BJ (cell line): ENCODE results near the gene NLGN1. TPM values are rescaled to one million over a fixed set of nuclear protein-coding genes. Genes with fewer than 3 reads are reported as not detected.

Experiments
- CTCF ChIA-PET: fragments of 350-600 bp; formaldehyde crosslinking; extraction: SDS; loops from one replicate; lab custom pipeline; 2021; ENCODE audit warnings: antibody characterized with exemption, inconsistent platforms; lab: Yijun Ruan, JAX
- POLR2A ChIA-PET: fragments of 300-600 bp; sonication (Branson Sonifier 250); formaldehyde crosslinking; extraction: SDS; loops from one replicate; lab custom pipeline; 2021; ENCODE audit warnings: antibody characterized with exemption; lab: Charles Lee
- DNase-seq: peaks from one replicate; pipeline ENCODE4 v3.0.0-alpha.2; 2011; ENCODE audit warnings: low read depth
- H3K27me3 ChIP-seq: 2 replicates; pipeline ENCODE4 v1.6.0; 2011; ENCODE audit warnings: low read length; ENCODE audit not compliant: control insufficient read depth, insufficient read depth
- H3K36me3 ChIP-seq: 2 replicates; pipeline ENCODE4 v1.5.1; 2011; ENCODE audit warnings: low read length; ENCODE audit not compliant: control insufficient read depth, insufficient read depth
- H3K4me3 ChIP-seq: 2 replicates; pipeline ENCODE4 v1.5.1; 2011; ENCODE audit warnings: low read depth, mild to moderate bottlenecking, control low read depth, low read length
- polyA plus RNA-seq: library from polyadenylated mRNA; depleted of rRNA; stranded (reverse); fragments of >200 nt; gene quantifications from 2 replicates; pipeline ENCODE4 v1.2.3, GENCODE V29; 2011
- TF ChIP-seq, protein P1 (sequence below): IDR thresholded peaks from 2 replicates; pipeline ENCODE4 v1.5.1; 2011; ENCODE audit warnings: low read depth, mild to moderate bottlenecking, control low read depth, inconsistent platforms, low read length, moderate library complexity; ENCODE audit not compliant: insufficient read depth

The NLGN1 gene
- polyA plus RNA-seq, 1 experiment = 15.5 TPM

- Histone ChIP-seq H3K27me3 (no peaks in the 10 kb centered on the region), H3K4me3 (no peak overlapping the region), H3K36me3 (no peaks in the 10 kb centered on the region)
- POLR2A ChIA-PET = no interaction called here
- TF ChIP-seq, protein P1, sequence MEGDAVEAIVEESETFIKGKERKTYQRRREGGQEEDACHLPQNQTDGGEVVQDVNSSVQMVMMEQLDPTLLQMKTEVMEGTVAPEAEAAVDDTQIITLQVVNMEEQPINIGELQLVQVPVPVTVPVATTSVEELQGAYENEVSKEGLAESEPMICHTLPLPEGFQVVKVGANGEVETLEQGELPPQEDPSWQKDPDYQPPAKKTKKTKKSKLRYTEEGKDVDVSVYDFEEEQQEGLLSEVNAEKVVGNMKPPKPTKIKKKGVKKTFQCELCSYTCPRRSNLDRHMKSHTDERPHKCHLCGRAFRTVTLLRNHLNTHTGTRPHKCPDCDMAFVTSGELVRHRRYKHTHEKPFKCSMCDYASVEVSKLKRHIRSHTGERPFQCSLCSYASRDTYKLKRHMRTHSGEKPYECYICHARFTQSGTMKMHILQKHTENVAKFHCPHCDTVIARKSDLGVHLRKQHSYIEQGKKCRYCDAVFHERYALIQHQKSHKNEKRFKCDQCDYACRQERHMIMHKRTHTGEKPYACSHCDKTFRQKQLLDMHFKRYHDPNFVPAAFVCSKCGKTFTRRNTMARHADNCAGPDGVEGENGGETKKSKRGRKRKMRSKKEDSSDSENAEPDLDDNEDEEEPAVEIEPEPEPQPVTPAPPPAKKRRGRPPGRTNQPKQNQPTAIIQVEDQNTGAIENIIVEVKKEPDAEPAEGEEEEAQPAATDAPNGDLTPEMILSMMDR = no peak
- CTCF ChIA-PET = no interaction called here
- no peak for DNase-seq
Measured at GRCh38 chr3:174275336-174275735, 877.8 kb downstream of the NLGN1 start.

DNA sequence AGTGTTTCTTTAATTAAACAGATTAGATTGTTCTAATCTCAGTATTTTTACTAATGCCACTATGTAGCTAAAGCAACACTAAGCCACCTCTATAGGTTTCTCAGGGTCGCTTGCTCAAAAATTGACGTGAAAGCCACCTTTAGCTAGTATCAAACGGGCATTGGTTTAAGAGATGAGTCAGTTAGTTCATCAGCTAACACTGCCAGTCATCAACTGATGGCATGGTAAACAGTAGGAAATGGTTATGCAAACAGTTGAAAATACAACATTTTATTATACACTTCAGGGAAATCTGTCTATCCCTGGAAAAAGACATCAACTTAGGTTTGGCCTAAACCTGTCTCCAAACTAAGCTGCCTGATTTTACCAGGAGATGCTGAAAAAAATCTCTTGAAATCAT, 879.3 kb downstream of the NLGN1 start:
- ChIA-PET POLR2A (interaction anchor here (0.6 kb wide), 1 partner anchor 1338 kb away, joined by 7 read pairs; no protein-coding TSS in a partner anchor), CTCF (no interaction called here)
- TF ChIP-seq, protein P1 = no peak
- H3K27me3 ChIP-seq = no peaks in the 10 kb centered on the region
- no peak for DNase-seq
- no peaks in the 10 kb centered on the region for H3K36me3 ChIP-seq
- H3K4me3 ChIP-seq = no peak overlapping the region

GRCh38 chr3:174278094-174278493, 880.5 kb downstream of the NLGN1 start:
- Histone ChIP-seq H3K4me3 (no peak overlapping the region), H3K36me3 (no peaks in the 10 kb centered on the region), H3K27me3 (no peaks in the 10 kb centered on the region)
- ChIA-PET CTCF (no interaction called here), POLR2A (no interaction called here)
- DNase-seq = no peak
- TF ChIP-seq, protein P1 = no peak

- TF ChIP-seq, protein P1 = no peak
- H3K36me3 ChIP-seq = no peaks in the 10 kb centered on the region
- no peak overlapping the region for H3K4me3 ChIP-seq
- CTCF ChIA-PET = no interaction called here
- DNase-seq = no peak
- POLR2A ChIA-PET = no interaction called here
- no peaks in the 10 kb centered on the region for H3K27me3 ChIP-seq
Measured at GRCh38 chr3:174280186-174280585, 882.6 kb downstream of the NLGN1 start.

DNA sequence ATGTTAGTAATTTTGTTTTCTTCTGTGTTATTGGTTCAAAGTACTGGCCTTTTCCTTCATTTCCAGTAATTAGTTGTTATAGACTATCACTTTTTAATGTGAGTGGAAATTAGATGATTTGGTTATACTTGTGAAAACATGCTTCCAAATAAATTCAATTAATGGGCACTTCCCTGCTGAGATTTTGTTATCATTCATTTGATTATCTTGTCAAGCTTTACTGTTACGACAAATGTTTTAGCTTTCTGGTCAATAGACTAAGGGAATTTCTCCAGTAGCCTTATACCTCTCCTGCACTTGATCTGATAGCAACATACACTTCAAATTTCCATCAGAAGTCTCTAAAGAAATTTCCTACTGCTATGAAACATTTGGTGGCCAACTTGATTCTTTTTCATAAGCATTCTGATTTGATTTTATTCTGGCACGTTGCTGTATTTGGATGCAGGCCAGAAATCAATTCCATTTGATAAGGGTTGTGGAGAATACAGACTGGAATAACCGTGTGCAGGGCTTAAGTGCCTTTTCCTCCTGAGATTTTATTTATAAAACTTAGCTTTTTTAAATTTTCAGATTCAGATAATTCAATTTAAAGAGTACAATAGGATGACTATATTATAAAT, 887.8 kb downstream of the NLGN1 start:
- TF ChIP-seq, protein P1 = no peak
- Histone ChIP-seq H3K4me3 (no peak overlapping the region), H3K36me3 (no peaks in the 10 kb centered on the region), H3K27me3 (no peaks in the 10 kb centered on the region)
- CTCF ChIA-PET = interaction anchor here (1.2 kb wide), 1 partner anchor 18 kb away, joined by 5 read pairs; no protein-coding TSS in a partner anchor
- DNase-seq = no peak
- POLR2A ChIA-PET = no interaction called here
